NCI-H2227 (cell line): ENCODE measurements around the gene TGFBR3L.

Experiments
- DNase-seq: peaks from one replicate; lab custom pipeline; 2025; ENCODE audit not compliant: unreplicated experiment; lab: John Stamatoyannopoulos, UW

Gene TGFBR3L

DNA sequence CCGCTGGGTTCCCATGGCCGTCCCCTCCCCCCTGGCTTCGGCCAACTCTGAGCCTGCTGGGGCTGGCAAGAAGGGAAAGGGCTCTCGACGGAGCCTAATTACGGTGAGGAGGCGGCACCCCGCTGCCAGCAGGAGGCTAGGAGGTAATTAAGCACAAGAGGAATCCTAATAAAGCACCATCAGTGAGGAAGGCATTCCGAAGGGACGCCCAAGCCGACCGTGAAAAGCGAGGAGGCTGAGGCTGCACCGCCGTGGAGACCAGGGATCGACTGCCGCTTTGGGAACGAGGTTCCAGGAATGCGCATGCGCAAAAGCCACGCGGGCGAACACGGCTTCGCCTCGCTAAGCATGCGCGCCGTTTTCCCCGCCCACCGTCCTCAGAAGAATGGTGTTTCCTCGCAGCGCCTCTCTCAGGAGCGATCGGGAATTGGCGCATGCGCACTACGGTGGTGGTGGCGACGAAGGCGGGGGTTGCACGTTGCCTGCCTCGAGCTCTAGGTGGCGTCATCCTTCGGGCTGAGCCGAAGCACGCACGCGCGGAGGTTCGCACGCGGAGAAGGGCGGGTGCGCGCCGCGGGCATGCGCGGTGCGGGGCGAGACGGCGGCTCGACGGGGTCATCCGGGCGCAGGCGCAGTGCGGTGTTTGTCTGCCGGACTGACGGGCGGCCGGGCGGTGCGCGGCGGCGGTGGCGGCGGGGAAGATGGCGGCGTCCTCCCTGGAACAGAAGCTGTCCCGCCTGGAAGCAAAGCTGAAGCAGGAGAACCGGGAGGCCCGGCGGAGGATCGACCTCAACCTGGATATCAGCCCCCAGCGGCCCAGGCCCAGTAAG, 11.2 kb upstream of the TGFBR3L start, which contains the start of gene MAP2K7:
Gene MAP2K7 (plus strand): TSS at position 634 of the 830 bp plus-strand sequence. CDS start 68 bp downstream, at position 702.
- peak; percentile 99 for DNase-seq

DNA sequence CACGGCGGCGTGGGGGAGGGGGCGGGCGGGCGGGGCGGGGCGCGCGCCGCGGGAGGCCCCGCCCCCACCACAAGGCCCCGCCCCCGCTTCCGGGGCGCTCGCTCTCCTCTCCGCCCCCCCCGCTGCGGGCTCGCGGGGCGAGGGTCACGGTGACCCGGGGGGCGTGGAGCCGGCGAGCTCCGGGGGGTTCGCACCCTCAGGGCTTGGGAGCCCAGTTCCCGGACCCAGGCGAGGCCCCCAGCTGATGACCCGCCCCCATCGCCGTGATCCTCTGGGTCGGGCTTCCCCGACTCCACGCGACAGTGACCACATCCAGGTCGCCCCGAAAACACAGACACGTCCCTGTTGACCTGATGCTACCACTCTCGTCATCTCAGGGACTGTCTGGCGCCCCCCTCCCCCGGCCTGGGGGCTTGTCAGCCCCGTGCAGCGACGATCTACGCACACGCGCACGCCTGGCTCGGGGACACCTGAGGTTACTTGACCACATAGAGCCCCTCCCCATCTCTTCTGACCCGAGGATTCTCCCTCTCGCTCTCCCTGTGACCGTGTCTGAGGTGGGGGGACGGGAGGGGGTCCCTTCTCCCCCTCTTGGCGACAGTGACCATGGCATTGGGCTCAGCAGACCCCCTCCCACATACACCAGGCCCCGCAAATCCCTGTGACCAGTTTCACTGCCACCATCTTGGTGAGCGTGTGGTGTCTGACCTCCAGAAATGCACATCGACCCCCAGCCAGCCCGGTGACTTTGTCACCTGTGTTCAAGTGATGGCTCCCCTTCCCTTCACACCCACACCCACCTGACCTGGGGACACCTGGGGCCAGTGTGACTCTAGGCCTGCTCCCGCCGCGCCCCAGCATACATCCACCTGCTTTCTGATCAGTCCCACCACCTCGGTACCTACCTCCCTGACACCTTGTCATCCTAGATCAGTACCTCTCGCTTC, 10.3 kb upstream of the TGFBR3L start:
- peak; percentile 39 for DNase-seq

DNA sequence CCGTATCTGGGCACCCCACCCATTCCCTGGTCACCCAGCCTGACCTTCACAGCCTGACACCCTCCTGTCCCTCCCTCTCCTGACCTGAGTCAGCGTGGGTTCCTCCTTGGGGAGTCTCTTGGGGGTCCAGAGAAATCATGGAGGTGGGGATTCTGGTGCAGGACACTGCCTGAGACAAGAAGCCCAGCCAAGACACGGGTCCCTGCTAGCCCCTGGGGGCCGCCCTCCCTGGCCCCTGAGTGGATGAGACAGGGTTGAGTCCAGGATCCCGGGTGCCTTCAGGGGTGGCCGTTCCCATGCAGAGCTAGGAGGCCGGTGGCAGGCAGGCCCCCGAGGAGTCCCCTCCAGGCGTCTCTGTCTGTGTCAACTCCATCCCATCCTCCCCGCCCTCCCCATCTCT, 9.4 kb upstream of the TGFBR3L start:
- DNase-seq = no peak

DNA sequence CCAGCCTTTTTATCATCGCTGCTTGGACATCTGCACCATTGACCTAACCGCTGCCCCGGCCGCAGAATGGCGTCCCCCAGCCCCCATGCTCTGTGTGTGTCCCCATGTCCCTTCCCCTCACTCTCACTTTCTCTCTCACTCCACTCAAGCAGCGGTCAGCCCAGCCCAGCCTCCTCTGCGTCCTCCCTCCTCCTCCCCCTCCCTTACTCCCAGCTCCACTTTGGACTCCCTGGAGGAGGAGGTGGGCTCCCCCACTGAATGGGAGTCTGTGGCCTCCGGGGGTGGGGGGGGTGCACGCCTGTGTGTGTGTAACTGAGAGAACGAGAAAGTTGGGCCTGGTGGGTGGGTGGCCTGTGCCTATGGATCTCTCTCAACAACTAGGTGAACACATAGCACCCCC, 8.8 kb upstream of the TGFBR3L start:
- no peak for DNase-seq

DNA sequence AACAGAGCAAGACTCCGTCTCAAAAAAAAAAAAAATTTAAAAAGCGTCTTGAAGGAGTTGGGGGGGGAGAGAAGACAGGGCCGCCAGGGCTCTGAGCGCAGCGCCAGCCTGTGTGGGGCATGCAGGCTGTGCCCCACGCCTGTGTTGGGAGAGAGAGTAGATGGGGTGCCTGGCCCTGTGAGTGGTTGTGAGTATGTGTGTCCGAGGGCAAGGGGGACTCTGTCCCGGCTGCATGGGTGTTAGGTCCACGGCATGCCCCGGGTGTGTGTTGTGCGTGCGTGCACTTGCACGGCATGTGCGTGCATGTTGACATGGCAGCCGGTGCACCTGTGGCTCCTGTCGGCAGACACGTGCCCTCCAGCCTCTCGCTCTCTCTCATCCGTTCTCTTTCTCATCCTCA, 7.5 kb upstream of the TGFBR3L start:
- DNase-seq = no peak

DNA sequence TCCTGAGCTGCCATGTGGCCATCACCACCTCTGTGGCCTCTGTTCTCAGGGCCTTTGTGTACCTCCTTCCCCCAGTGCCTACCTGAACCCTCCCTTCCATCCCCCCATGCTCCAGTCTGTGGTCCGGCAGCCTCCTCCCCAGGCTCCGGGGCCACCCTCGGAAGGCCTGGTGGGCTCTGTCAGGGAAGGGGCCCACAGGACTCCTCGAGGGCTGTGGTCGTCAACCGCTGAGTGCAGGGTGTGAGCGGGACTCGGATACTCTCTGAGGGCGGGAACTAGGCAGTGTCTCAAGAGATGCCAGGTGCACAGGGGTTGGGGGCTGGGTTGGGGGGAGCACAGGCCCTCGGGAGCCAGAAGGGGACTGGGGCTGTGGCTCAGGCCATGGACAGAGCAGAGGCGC, 7.1 kb upstream of the TGFBR3L start:
- DNase-seq = no peak

DNA sequence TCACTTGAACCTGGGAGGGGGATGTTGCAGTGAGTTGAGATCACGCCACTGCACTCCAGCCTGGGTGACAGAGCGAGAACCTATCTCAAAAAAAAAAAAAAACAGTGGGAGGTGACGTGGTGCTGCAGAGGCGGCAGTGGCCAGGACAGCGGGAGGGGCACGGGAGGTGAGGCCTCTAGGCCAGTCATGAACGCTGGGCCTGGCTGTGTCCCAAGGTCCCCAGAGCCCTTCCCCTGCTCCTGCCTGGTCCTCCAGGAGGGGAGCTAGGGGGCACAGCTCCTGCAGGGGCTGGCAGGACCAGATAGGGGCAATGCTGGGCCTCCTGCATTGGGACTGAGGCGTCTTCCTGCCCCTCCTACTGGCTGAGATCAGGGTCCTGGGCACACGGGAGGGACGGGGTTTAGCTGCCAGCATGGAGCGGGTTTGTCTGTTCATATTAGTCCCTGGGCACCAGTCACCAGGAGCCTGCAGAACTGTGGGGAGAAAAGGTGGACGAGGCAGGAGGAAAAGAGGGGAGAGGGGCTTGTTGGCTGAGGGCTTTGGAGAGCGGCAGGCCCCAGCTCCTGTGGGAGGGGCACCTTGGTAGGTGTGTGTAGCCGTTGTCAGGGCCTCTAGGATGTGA, 6.4 kb upstream of the TGFBR3L start:
- DNase-seq = no peak

DNA sequence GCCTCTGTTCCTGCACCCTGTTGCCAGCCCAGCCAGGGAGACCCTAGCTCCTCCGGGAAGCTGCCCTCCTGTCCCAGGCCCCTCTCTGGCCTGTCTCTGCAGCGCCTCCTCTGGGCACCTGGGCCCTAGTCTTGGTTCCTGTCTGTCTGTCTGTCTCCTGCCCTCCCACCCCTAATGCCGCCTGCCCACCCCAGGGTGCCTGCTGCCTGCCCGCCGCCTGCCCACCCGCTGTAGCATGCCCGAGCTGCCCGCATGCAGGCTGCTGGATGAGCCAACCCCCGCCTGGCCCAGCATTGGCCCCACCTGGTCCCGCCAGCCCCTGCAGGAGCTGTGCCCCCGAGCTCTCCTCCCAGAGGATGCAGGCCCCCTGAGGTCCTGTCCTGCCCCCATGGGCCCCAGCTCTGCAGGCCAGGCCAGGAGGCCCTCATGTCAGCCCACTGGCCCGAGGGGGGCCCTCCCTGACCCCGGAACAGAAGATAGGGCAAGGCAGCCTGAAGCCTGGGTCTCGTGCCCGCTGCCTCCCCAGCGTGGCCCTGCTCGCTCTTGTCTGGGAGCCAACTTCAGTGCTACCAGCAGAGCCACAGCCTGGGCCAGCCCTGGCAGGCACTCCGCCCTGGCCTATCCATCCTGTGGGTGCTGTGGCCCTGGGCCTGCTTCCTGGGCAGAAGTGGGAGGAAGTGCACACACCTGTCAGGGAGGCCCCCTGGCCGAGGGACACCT, 5.7 kb upstream of the TGFBR3L start:
- DNase-seq = no peak

DNA sequence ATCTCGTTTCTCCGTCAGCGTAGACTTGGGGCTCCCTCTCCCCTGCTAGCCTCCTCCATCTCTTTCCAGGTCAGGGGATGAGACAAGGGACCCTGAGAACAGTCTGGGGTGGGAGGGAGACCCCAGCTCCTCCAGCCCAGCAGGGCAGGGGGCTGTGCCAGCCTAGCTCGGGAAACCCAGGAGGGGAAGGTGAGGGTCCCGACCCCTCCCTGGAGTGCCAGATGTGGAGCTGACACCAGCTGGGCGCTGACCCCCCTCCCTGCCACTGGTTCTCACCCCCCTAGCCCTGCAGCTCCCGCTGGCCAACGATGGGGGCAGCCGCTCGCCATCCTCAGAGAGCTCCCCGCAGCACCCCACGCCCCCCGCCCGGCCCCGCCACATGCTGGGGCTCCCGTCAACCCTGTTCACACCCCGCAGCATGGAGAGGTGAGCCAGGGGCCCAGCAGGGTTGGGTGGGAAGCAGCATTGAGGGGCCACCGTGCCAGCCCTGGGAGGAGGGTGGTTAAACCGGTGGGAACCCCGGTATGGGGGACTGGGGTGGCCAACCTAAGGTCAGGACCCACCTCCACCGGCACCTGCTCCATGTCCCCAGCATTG, 5.1 kb upstream of the TGFBR3L start:
- no peak for DNase-seq

DNA sequence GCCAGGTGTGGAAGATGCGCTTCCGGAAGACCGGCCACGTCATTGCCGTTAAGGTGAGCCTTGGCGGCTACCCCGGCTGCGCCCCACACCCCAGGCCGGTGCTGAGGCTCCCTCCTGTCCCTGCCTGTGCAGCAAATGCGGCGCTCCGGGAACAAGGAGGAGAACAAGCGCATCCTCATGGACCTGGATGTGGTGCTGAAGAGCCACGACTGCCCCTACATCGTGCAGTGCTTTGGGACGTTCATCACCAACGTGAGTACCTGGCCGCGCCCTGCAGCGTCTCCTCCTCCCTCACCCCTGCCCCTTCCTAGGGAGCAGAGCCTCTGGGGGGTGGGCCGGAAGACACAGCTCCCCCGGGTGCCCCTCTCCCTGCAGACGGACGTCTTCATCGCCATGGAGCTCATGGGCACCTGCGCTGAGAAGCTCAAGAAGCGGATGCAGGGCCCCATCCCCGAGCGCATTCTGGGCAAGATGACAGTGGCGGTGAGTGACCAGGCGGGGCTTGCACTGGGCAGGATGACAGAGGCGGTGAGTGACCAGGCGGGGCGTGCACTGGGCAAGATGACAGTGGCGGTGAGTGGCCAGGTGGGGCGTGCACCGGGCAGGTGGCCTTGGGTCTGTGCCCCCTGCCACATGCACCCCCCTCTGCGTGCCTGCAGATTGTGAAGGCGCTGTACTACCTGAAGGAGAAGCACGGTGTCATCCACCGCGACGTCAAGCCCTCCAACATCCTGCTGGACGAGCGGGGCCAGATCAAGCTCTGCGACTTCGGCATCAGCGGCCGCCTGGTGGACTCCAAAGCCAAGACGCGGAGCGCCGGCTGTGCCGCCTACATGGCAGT, 4.1 kb upstream of the TGFBR3L start:
- no peak for DNase-seq

DNA sequence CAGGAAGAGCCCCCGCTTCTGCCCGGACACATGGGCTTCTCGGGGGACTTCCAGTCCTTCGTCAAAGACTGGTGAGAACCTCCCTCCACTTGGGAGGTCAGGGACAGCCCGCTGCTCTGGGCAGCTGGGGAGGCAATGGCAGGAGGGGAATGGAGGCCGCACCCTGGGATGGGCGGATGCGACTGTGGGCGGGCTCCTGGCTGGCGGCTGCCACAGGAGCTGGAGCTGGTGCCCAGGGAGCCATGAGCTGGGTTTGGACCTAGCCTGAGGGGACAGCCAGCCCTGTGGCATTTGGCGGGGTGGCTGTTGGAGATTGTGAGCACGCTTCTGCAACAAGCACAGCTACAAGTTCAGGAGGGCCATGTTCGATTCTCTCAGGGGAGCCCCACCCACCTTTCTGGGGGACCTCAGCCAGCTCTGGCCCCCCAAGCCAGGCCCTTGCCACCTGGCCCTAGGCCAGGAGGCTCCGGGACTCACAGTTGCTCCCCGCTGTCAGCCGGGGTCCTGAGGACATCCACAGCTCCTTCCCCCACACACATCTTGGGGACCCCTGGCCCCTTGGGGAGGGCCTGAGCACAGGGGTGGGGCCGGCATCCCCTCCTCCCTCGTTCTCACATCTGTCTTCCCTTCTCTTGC, 3.0 kb upstream of the TGFBR3L start:
- DNase-seq = no peak

DNA sequence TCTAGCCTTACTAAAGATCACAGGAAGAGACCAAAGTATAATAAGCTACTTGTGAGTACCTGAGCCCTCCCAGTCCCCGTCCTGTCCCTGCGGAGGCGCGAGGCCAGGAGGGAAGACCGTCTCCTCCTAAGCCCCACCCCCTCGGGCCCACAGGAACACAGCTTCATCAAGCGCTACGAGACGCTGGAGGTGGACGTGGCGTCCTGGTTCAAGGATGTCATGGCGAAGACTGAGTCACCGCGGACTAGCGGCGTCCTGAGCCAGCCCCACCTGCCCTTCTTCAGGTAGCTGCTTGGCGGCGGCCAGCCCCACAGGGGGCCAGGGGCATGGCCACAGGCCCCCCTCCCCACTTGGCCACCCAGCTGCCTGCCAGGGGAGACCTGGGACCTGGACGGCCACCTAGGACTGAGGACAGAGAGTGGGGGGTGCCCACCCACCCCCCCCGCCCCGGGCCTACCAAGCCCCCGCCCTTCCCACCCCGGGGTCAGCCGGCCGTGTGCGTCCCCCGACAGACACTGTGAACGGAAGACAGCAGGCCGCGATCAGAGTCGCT, 2.4 kb upstream of the TGFBR3L start:
- no peak for DNase-seq

DNA sequence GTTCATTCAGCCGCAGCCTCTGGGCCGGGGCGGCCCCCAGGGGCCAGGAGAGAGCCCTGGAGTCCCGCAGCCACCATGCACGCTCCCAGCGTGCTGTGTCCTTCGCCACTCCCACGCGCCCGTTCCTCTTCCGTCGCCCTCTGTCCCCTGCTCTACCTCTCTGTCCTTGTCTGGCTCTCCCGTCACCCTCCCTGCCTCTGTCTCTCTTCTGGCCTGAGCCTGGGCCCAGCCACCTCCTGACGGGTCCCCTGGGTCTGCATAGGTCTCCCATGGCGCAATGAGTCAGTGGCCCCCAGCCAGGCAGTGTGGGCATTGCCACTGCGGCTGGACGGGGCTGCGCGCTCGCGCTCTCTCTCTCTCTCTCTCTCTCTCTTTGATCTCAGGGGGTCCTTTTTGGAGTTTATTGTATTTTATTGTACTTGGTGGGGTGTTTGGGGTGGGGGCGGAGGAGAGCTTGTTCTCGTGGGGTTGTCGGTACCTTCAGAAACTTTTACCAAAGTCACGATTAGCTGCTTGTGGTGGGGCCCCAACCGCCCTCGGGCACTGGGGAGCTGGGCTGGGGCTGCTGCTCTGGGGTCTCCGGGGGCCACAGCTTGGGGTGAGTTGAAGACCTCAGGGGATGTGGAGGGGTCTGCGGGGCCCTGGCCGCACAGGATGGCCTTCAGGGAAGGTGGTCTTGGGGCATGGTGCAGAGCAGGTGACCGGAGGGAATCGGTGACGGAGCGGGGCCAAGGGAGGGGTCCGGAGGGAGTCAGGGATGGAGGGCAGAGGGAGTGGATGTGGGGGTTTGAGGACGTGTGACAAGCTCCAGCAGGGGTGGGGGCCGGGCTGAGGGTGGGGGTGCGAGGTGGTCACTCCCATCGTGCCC, 1.7 kb upstream of the TGFBR3L start:
- DNase-seq = no peak

DNA sequence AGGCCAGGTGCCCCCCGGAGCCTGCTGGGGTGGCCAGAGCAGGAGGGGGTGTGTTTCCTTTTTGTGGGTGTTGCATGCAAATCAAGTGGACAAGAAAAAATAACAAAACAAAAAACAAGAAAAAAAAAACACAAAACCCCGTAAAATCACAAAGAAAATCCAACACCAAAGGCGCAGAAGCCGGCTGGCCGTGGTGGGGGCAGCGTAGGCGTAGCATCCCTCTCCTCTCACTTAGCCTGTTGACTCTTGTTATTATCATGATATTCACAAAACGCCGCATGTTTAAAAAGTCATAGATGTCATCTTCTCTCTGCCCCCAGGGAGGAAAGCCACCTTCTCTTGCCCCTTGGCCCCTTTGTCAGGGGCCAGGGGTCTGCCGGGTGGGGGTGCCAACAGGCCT, 978 bp upstream of the TGFBR3L start:
- no peak for DNase-seq

DNA sequence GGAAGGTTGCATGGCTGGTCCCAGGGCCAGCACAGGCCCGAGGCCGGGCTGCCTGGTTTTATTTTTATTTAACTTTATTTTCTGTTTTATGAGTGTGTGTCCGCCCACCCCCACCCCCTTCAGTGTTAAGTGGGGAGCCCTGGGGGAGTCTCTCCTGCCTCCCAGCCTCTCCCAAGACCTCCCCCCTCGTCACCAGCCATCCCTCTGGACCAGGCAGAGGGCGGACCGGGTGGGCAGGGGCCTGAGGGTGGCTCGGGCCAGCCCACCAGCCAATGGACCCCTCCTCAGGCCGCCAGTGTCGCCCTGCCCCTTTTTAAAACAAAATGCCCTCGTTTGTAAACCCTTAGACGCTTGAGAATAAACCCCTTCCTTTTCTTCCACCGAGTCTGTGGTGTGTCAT, 531 bp upstream of the TGFBR3L start:
- no peak for DNase-seq

DNA sequence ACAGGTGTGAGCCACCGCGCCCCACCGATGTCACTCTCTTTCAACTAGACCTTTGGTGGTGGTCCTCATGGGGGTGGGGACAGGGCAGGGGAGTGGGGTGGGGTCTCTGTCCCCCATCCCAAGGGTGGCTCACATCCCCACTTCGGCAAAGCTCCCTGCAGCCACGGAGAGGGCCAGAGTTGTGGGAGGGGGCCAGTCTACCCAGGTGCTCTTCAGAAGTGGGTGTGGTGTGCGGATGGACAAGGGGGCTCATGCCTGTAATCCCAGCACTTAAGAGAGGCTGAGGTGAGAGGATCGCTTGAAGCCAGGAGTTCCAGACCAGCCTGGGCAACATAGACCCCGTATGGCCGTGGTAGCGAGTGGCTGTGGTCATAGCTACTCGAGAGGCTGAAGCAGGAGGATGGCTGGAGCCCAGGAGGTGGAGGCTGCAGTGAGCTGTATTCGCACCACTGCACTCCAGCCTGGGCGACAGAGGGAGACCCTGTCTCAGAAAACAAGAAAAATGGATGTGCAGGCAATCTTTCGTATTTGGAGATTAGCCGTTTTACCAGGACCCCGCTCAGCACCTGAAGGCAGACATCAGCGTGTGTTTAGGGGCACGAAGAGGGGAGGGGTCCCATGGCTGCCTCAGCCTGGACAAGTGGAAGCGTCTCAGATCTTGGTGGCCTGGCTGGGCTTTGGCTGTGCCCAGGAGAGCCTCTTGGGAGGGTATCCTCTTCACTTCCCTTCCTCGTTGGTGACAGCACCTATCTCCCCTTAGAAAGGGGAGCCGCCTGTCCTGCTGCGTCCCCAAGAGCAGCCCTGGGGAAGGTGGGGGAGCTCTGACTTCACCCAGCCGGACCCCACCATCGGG, 846 bp downstream of the TGFBR3L start:
- no peak for DNase-seq
